ENCODE measurements around the gene TRIP13.

The TRIP13 gene

DNA sequence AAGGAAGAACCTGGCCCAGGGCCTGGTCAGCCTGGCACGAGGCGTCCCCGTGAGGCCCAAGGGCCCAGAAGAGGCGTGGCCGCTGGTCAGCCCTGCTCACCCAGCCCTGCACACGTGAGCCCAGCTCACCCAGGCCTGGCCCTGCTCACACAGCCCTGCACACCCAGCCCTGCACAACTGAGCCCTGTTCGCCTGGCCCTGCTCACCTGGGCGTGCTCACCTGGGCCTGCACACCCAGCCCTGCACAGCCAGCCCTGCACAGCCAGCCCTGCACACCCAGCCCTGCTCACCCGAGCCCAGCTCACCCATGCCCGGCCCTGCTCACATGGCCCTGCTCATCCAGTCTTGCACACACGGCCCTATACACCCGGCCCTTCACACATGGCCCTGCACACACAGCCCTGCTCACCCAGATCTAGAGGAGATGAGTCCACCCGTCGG lies 44.0 kb upstream of the TRIP13 start:
- H3K36me3 ChIP-seq (ENCODE audit: insufficient read depth, insufficient read length, low read length): peaks cover 11% of the 10 kb centered on the region
- DNase-seq (ENCODE audit: low read depth, low spot score): no peak
- TF ChIP-seq SUZ12 (IDR thresholded peaks at IDR 0.05; ENCODE audit: extremely low read depth, insufficient read depth, insufficient read length) (no peak), ZNF274 (IDR thresholded peaks at IDR 0.05; ENCODE audit: low read depth, low read length) (no peak), YY1 (IDR thresholded peaks at IDR 0.05; ENCODE audit: insufficient read depth, insufficient read length) (no peak)
- no peaks in the 10 kb centered on the region for H3K27me3 ChIP-seq (ENCODE audit: insufficient read depth, insufficient read length)
- H3K4me1 ChIP-seq (ENCODE audit: insufficient read depth, insufficient read length): peaks cover 9% of the 10 kb centered on the region
- no peaks in the 10 kb centered on the region for H3K9me3 ChIP-seq (ENCODE audit: insufficient read depth, low read length)
- H3K9ac ChIP-seq (ENCODE audit: insufficient read length, low read depth): no peak overlapping the region
- H3K4me3 ChIP-seq (ENCODE audit: insufficient read length, low read depth): no peak overlapping the region

DNA sequence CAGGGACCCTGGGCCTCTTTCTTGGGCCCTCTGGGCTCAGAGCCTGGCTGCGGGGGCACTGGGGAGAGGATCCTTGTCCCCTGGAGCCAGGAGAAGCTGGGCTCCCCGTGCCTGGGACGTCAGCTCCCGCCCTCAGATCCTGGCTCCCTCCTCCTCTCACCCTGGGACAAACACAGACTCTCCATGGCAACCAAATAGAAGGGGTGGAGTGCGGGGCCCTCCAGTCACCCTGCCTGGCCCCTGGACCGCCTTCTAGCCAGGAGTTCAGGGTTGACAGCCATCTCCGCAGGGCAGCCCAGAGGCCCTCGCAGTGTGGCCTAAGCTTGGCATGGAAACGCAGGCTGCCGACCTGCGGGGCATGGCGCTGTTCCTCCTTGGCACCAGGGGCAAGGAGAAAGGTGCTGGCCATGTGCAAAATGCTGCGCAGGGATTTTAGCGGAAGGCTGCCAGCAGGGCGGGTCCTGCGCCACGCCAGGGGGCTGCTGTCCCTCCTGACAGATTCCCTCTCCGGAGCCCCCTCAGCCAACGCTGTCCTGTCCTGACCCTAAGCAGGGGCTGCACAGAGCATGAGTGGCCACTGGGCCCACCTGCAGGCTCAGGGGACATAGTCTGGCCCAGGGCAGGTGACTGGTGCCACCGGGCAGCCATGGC lies 42.9 kb upstream of the TRIP13 start:
- no peak overlapping the region for H3K4me3 ChIP-seq (ENCODE audit: insufficient read length, low read depth)
- no peak for TF ChIP-seq ZNF274 (IDR thresholded peaks at IDR 0.05; ENCODE audit: low read depth, low read length)
- TF ChIP-seq YY1 (IDR thresholded peaks at IDR 0.05; ENCODE audit: insufficient read depth, insufficient read length): no peak
- TF ChIP-seq SUZ12 (IDR thresholded peaks at IDR 0.05; ENCODE audit: extremely low read depth, insufficient read depth, insufficient read length): no peak

DNA sequence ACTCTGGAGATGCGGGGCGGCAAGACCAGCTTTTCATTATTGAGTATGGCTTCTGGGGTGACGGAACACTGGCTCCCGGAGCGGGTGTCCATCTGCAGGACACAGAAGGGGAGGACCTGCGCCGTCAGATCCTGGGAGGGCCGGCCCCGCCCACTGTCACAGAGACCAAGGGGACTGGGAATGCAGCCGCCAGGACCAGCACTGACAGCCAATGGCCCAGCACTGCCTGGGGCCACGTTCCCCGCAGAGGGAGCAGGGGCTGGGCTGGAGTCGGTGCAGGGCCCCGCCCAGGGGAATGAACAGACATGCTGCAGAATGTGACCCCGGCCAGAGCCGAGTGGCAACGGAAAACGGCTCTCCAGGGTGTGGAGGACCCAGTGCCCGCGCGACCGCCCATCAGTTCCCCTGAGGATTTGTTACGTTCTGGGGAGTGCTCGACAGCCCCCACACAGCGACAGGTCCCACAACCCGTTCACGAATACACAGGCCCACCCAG lies 42.1 kb upstream of the TRIP13 start, which contains the start of gene ZDHHC11:
Gene ZDHHC11, minus strand, starts transcription at position 476 of the 496 bp plus-strand sequence. Its CDS starts 384 bp downstream, at position 92.
- Histone ChIP-seq H3K4me3 (ENCODE audit: insufficient read length, low read depth) (no peak within 1 kb of the TSS), H3K36me3 (ENCODE audit: insufficient read depth, insufficient read length, low read length) (peaks cover 11% of the 10 kb centered on the region), H3K4me1 (ENCODE audit: insufficient read depth, insufficient read length) (peaks cover 9% of the 10 kb centered on the region), H3K27me3 (ENCODE audit: insufficient read depth, insufficient read length) (no peaks in the 10 kb centered on the region), H3K9me3 (ENCODE audit: insufficient read depth, low read length) (no peaks in the 10 kb centered on the region), H3K9ac (ENCODE audit: insufficient read length, low read depth) (peak within 1 kb of the TSS; percentile 32)
- DNase-seq (ENCODE audit: low read depth, low spot score): no peak
- TF ChIP-seq YY1 (IDR thresholded peaks at IDR 0.05; ENCODE audit: insufficient read depth, insufficient read length): no peak
- no peak for TF ChIP-seq ZNF274 (IDR thresholded peaks at IDR 0.05; ENCODE audit: low read depth, low read length)
- no peak for TF ChIP-seq SUZ12 (IDR thresholded peaks at IDR 0.05; ENCODE audit: extremely low read depth, insufficient read depth, insufficient read length)

More for the DNA sequence above, 42.9 kb upstream of the TRIP13 start:
- Histone ChIP-seq H3K4me1 (ENCODE audit: insufficient read depth, insufficient read length) (peaks cover 9% of the 10 kb centered on the region), H3K9ac (ENCODE audit: insufficient read length, low read depth) (peak overlapping the region; percentile 32), H3K27me3 (ENCODE audit: insufficient read depth, insufficient read length) (no peaks in the 10 kb centered on the region), H3K36me3 (ENCODE audit: insufficient read depth, insufficient read length, low read length) (peaks cover 11% of the 10 kb centered on the region), H3K9me3 (ENCODE audit: insufficient read depth, low read length) (no peaks in the 10 kb centered on the region)
- DNase-seq (ENCODE audit: low read depth, low spot score): no peak

DNA sequence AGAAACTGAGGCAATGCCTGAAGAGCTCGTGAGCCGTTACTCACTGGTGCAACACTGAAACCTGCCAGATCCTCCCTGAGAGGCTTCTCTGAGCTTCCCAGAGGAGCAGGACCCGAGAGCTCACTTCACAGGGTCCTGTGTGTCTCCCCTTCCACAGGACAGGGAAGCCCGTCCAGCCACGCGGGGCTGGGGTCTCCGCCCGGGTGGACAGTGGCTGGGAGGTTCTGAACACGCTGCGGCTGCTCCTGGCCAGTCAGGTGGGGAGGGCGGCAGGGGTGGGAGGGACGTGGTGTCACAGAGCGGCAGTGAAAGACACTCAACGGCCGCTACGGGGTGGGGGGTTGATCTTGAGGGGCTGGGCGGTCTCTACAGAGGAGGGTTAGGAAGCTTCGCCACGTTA lies 41.6 kb upstream of the TRIP13 start:
- no peak overlapping the region for H3K9ac ChIP-seq (ENCODE audit: insufficient read length, low read depth)
- peaks cover 9% of the 10 kb centered on the region for H3K4me1 ChIP-seq (ENCODE audit: insufficient read depth, insufficient read length)
- peaks cover 11% of the 10 kb centered on the region for H3K36me3 ChIP-seq (ENCODE audit: insufficient read depth, insufficient read length, low read length)
- TF ChIP-seq ZNF274 (IDR thresholded peaks at IDR 0.05; ENCODE audit: low read depth, low read length): no peak
- TF ChIP-seq YY1 (IDR thresholded peaks at IDR 0.05; ENCODE audit: insufficient read depth, insufficient read length): no peak
- TF ChIP-seq SUZ12 (IDR thresholded peaks at IDR 0.05; ENCODE audit: extremely low read depth, insufficient read depth, insufficient read length): no peak
- no peak for DNase-seq (ENCODE audit: low read depth, low spot score)
- H3K9me3 ChIP-seq (ENCODE audit: insufficient read depth, low read length): no peaks in the 10 kb centered on the region
- H3K27me3 ChIP-seq (ENCODE audit: insufficient read depth, insufficient read length): no peaks in the 10 kb centered on the region
- H3K4me3 ChIP-seq (ENCODE audit: insufficient read length, low read depth): no peak overlapping the region

DNA sequence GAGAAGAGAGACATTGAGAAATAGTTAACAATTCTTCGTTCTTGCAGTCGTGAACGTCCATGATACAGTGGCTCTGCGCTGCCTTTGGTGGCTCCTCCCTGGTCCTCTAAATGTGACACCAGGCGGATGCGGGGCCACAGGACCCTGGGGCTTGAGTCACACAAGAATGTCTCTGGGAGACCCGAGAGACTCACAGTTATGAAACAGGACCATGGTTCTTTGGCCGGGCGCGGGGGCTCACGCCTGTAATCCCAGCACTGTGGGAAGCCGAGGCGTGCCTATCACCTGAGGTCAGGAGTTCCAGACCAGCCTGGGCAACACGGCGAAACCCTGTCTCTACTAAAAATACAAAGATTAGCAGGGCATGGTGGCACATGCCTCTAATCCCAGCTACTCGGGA lies 41.1 kb upstream of the TRIP13 start:
- Histone ChIP-seq H3K27me3 (ENCODE audit: insufficient read depth, insufficient read length) (no peaks in the 10 kb centered on the region), H3K9me3 (ENCODE audit: insufficient read depth, low read length) (no peaks in the 10 kb centered on the region), H3K4me3 (ENCODE audit: insufficient read length, low read depth) (no peak overlapping the region), H3K4me1 (ENCODE audit: insufficient read depth, insufficient read length) (peaks cover 9% of the 10 kb centered on the region), H3K36me3 (ENCODE audit: insufficient read depth, insufficient read length, low read length) (peaks cover 11% of the 10 kb centered on the region), H3K9ac (ENCODE audit: insufficient read length, low read depth) (no peak overlapping the region)
- no peak for TF ChIP-seq YY1 (IDR thresholded peaks at IDR 0.05; ENCODE audit: insufficient read depth, insufficient read length)
- TF ChIP-seq SUZ12 (IDR thresholded peaks at IDR 0.05; ENCODE audit: extremely low read depth, insufficient read depth, insufficient read length): no peak
- TF ChIP-seq ZNF274 (IDR thresholded peaks at IDR 0.05; ENCODE audit: low read depth, low read length): no peak
- no peak for DNase-seq (ENCODE audit: low read depth, low spot score)

DNA sequence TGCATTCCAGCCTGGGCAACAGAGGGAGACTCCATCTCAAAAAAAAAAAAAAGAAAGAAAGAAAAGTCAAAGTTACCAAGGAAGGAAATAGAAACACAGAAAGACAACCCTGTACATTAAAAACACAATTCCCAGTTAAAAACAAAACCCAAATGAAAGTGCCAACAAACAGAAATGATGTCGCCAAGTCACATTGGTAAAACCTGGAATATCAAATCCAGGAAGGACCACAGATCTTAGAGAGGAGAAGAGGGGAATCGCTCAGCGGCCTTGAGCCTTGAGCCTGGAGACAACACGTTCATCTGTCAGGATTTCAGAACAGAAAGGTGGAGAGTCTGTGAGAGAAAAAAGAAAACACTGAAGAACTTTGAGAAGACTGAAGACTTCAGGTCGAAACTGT lies 40.7 kb upstream of the TRIP13 start:
- Histone ChIP-seq H3K9me3 (ENCODE audit: insufficient read depth, low read length) (no peaks in the 10 kb centered on the region), H3K36me3 (ENCODE audit: insufficient read depth, insufficient read length, low read length) (peaks cover 14% of the 10 kb centered on the region), H3K9ac (ENCODE audit: insufficient read length, low read depth) (no peak overlapping the region), H3K4me1 (ENCODE audit: insufficient read depth, insufficient read length) (peaks cover 9% of the 10 kb centered on the region), H3K27me3 (ENCODE audit: insufficient read depth, insufficient read length) (no peaks in the 10 kb centered on the region), H3K4me3 (ENCODE audit: insufficient read length, low read depth) (no peak overlapping the region)
- TF ChIP-seq YY1 (IDR thresholded peaks at IDR 0.05; ENCODE audit: insufficient read depth, insufficient read length): no peak
- TF ChIP-seq SUZ12 (IDR thresholded peaks at IDR 0.05; ENCODE audit: extremely low read depth, insufficient read depth, insufficient read length): no peak
- TF ChIP-seq ZNF274 (IDR thresholded peaks at IDR 0.05; ENCODE audit: low read depth, low read length): no peak
- DNase-seq (ENCODE audit: low read depth, low spot score): no peak

All from NT2/D1 (cell line).